ENCODE results near the gene PARP8. TPM values are rescaled to one million over a fixed set of nuclear protein-coding genes. Genes with fewer than 3 reads are reported as not detected.

The PARP8 gene
- total RNA-seq, 1 donor from 2014 or later: 54.6 TPM

GRCh38 chr5:50829023-50829422 is 162.6 kb downstream of the PARP8 start:
- ATAC-seq: no peak
- H3K27ac ChIP-seq: no peak overlapping the region
- H3K4me1 ChIP-seq: no peaks in the 10 kb centered on the region
- intact Hi-C loops (cut with DNase I): no loop called here
- no peak for DNase-seq
- no peaks in the 10 kb centered on the region for H3K9me3 ChIP-seq
- H3K4me3 ChIP-seq: no peak overlapping the region
- peaks cover 54% of the 10 kb centered on the region for H3K36me3 ChIP-seq
- TF ChIP-seq, protein P1, sequence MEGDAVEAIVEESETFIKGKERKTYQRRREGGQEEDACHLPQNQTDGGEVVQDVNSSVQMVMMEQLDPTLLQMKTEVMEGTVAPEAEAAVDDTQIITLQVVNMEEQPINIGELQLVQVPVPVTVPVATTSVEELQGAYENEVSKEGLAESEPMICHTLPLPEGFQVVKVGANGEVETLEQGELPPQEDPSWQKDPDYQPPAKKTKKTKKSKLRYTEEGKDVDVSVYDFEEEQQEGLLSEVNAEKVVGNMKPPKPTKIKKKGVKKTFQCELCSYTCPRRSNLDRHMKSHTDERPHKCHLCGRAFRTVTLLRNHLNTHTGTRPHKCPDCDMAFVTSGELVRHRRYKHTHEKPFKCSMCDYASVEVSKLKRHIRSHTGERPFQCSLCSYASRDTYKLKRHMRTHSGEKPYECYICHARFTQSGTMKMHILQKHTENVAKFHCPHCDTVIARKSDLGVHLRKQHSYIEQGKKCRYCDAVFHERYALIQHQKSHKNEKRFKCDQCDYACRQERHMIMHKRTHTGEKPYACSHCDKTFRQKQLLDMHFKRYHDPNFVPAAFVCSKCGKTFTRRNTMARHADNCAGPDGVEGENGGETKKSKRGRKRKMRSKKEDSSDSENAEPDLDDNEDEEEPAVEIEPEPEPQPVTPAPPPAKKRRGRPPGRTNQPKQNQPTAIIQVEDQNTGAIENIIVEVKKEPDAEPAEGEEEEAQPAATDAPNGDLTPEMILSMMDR (IDR thresholded peaks at IDR 0.05): no peak
- H3K27me3 ChIP-seq (ENCODE audit: low read depth): no peaks in the 10 kb centered on the region

DNA sequence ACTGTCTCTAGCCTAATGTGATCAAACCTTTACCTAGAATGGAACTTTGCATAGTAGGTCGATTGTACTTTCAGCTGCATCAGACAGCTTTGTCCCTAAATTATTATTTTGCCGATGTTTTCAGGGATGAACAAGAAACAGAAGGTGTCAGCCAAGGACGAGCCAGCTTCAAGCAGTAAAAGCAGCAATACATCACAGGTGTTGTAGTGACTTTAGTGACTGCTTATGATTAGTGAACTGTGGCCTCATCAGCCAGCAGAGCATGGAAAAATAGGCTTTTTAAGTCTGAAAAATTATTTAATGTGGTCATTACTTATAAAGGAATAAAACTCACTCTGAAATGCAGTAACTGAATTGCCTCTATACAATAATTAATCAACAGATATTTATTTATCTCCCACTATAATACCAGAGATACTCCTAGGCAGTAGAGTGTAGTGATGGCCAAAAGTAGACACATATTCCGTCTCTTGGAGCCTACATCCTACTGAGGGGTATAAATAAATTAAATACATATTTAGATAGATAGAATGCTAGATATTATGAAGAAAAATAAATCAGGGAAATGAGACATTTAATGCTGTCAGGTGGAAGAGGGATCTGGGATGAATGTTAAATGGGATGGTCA is 166.3 kb downstream of the PARP8 start:
- Histone ChIP-seq H3K36me3 (peaks cover 70% of the 10 kb centered on the region), H3K27ac (no peak overlapping the region), H3K4me3 (no peak overlapping the region), H3K27me3 (ENCODE audit: low read depth) (no peaks in the 10 kb centered on the region), H3K9me3 (no peaks in the 10 kb centered on the region), H3K4me1 (no peaks in the 10 kb centered on the region)
- intact Hi-C loops (cut with DNase I): no loop called here
- ATAC-seq (no peak), DNase-seq (no peak)
- TF ChIP-seq, protein P1 (IDR thresholded peaks at IDR 0.05): no peak

DNA sequence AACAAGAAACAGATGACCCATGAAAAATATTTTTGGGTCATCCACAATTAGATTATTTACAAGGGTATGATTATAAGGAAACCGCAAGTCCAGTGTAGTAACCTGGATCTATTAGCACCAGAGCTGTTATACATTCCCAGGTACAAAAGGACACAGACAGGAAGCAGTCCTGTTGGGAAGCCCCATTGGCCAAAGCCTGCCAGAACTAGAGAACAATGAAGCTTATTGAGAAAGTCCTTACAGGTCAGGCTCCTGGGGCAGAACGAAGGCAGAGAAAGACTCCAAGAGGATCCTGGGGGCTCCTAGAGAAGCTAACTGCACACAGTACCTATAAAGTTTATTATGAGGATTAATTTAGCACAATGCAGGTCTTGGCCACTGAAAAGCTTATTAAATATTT is 169.9 kb downstream of the PARP8 start:
- H3K27ac ChIP-seq: no peak overlapping the region
- ATAC-seq: no peak
- intact Hi-C loops (cut with DNase I): no loop called here
- peaks cover 46% of the 10 kb centered on the region for H3K36me3 ChIP-seq
- TF ChIP-seq, protein P1 (IDR thresholded peaks at IDR 0.05): no peak
- no peaks in the 10 kb centered on the region for H3K27me3 ChIP-seq (ENCODE audit: low read depth)
- no peak overlapping the region for H3K4me3 ChIP-seq
- H3K4me1 ChIP-seq: no peaks in the 10 kb centered on the region
- DNase-seq: no peak
- H3K9me3 ChIP-seq: no peaks in the 10 kb centered on the region

- TF ChIP-seq, protein P1 (IDR thresholded peaks at IDR 0.05): no peak
- no peak for ATAC-seq
- Histone ChIP-seq H3K27me3 (ENCODE audit: low read depth) (no peaks in the 10 kb centered on the region), H3K36me3 (peaks cover 44% of the 10 kb centered on the region), H3K4me3 (no peak overlapping the region), H3K27ac (no peak overlapping the region), H3K4me1 (no peaks in the 10 kb centered on the region), H3K9me3 (no peaks in the 10 kb centered on the region)
- intact Hi-C loops (cut with DNase I): no loop called here
- no peak for DNase-seq
Observed at GRCh38 chr5:50839472-50839871, 173.0 kb downstream of the PARP8 start.

GRCh38 chr5:50843091-50843490 is 176.7 kb downstream of the PARP8 start:
- Histone ChIP-seq H3K27me3 (ENCODE audit: low read depth) (no peaks in the 10 kb centered on the region), H3K4me1 (no peaks in the 10 kb centered on the region), H3K4me3 (no peak overlapping the region), H3K9me3 (no peaks in the 10 kb centered on the region), H3K27ac (no peak overlapping the region), H3K36me3 (peaks cover 18% of the 10 kb centered on the region)
- DNase-seq: no peak
- intact Hi-C loops (cut with DNase I): no loop called here
- no peak for ATAC-seq
- TF ChIP-seq, protein P1 (IDR thresholded peaks at IDR 0.05): no peak
